T-helper 9 cell (primary cell): ENCODE data around the gene MAN2A2.

Experiments used
- DNase-seq: peaks from one replicate; pipeline ENCODE4 v3.0.0-alpha.2; 2020

The MAN2A2 gene

GRCh38 chr15:90970274-90970673 lies 67.2 kb downstream of the MAN2A2 start:
- DNase-seq = no peak

GRCh38 chr15:90972133-90972532 lies 69.0 kb downstream of the MAN2A2 start:
- no peak for DNase-seq
